NCI-H146 treated with DMSO at 0.1 percent for 48 hours (cell line): ENCODE data around the gene IL37.
"Not testable (repeated sequence)": the region's sequence is repeated elsewhere in the genome, so short reads cannot be mapped to it uniquely, and the experiment has no call there.

Experiments
- DNase-seq: peaks from one replicate; lab custom pipeline; 2025; ENCODE audit not compliant: unreplicated experiment; lab: John Stamatoyannopoulos, UW

The IL37 gene

GRCh38 chr2:112920923-112921532 is 10.1 kb downstream of the IL37 start:
- no peak for DNase-seq

GRCh38 chr2:112921982-112922381 is 11.0 kb downstream of the IL37 start:
- no peak for DNase-seq

- DNase-seq: no peak
These were observed 12.4 kb downstream of the IL37 start for GRCh38 chr2:112923237-112923966.

GRCh38 chr2:112923967-112924338 is 13.0 kb downstream of the IL37 start:
- DNase-seq: no peak

GRCh38 chr2:112924360-112924759 is 13.4 kb downstream of the IL37 start:
- DNase-seq: no peak

- DNase-seq: no peak
These were observed 13.9 kb downstream of the IL37 start for GRCh38 chr2:112924821-112925220.

- no peak for DNase-seq
These were observed 15.7 kb downstream of the IL37 start for GRCh38 chr2:112926707-112927106.

GRCh38 chr2:112927745-112928144 is 16.8 kb downstream of the IL37 start:
- no peak for DNase-seq

GRCh38 chr2:112933261-112933660 is 22.3 kb downstream of the IL37 start:
- no peak for DNase-seq

- DNase-seq: not testable (repeated sequence)
These were observed 23.2 kb downstream of the IL37 start for GRCh38 chr2:112934117-112934516.

- DNase-seq: no peak
These were observed 25.9 kb downstream of the IL37 start for GRCh38 chr2:112936927-112937232.

GRCh38 chr2:112938904-112939303 is 27.9 kb downstream of the IL37 start:
- no peak for DNase-seq

- no peak for DNase-seq
These were observed 28.5 kb downstream of the IL37 start for GRCh38 chr2:112939425-112939824.

- no peak for DNase-seq
These were observed 30.1 kb downstream of the IL37 start for GRCh38 chr2:112940859-112941625.

GRCh38 chr2:112941753-112942653 is 31.0 kb downstream of the IL37 start:
- peak; percentile 15 for DNase-seq

GRCh38 chr2:112942654-112943002 is 31.7 kb downstream of the IL37 start:
- no peak for DNase-seq

GRCh38 chr2:112944971-112945370 is 34.0 kb downstream of the IL37 start:
- no peak for DNase-seq

- DNase-seq: no peak
These were observed 35.1 kb downstream of the IL37 start for GRCh38 chr2:112946086-112946485.

- no peak for DNase-seq
These were observed 36.4 kb downstream of the IL37 start for GRCh38 chr2:112947374-112947773.

- no peak for DNase-seq
These were observed 38.5 kb downstream of the IL37 start for GRCh38 chr2:112949456-112949855.

GRCh38 chr2:112954364-112954763 is 43.4 kb downstream of the IL37 start:
- no peak for DNase-seq
